ENCODE measurements around the gene DISC1.

The DISC1 gene

GRCh38 chr1:231972111-231972445 lies 345.5 kb downstream of the DISC1 start:
- no peak for DNase-seq

GRCh38 chr1:231973830-231974229 lies 347.2 kb downstream of the DISC1 start:
- no peak for DNase-seq

- no peak for DNase-seq
Observed at GRCh38 chr1:231976231-231976630, 349.6 kb downstream of the DISC1 start.

- DNase-seq: no peak
Observed at GRCh38 chr1:231981675-231982074, 355.1 kb downstream of the DISC1 start.

- no peak for DNase-seq
Observed at GRCh38 chr1:231982871-231983587, 356.4 kb downstream of the DISC1 start.

GRCh38 chr1:231983588-231984193 lies 357.1 kb downstream of the DISC1 start:
- no peak for DNase-seq

GRCh38 chr1:231985296-231986023 lies 358.9 kb downstream of the DISC1 start:
- no peak for DNase-seq

- DNase-seq: no peak
Observed at GRCh38 chr1:231986631-231987336, 360.2 kb downstream of the DISC1 start.

GRCh38 chr1:231990388-231990787 lies 363.8 kb downstream of the DISC1 start:
- no peak for DNase-seq

GRCh38 chr1:231991231-231991630 lies 364.6 kb downstream of the DISC1 start:
- DNase-seq: no peak

GRCh38 chr1:231993968-231994455 lies 367.4 kb downstream of the DISC1 start:
- DNase-seq: no peak

- DNase-seq: no peak
Observed at GRCh38 chr1:231998791-231999190, 372.2 kb downstream of the DISC1 start.

- DNase-seq: no peak
Observed at GRCh38 chr1:232005300-232005699, 378.7 kb downstream of the DISC1 start.

- no peak for DNase-seq
Observed at GRCh38 chr1:232009741-232010140, 383.2 kb downstream of the DISC1 start.

- peak; percentile 21 for DNase-seq
Observed at GRCh38 chr1:232011961-232012360, 385.4 kb downstream of the DISC1 start.

GRCh38 chr1:232012773-232013386 lies 386.3 kb downstream of the DISC1 start:
- DNase-seq: peak; percentile 30

- DNase-seq: no peak
Observed at GRCh38 chr1:232014941-232015340, 388.4 kb downstream of the DISC1 start.

GRCh38 chr1:232016616-232017015 lies 390.0 kb downstream of the DISC1 start:
- DNase-seq: peak; percentile 18

- no peak for DNase-seq
Observed at GRCh38 chr1:232017057-232017456, 390.5 kb downstream of the DISC1 start.

- DNase-seq: no peak
Observed at GRCh38 chr1:232017759-232018158, 391.2 kb downstream of the DISC1 start.

GRCh38 chr1:232018231-232019025 lies 391.8 kb downstream of the DISC1 start:
- no peak for DNase-seq

GRCh38 chr1:232019026-232019340 lies 392.4 kb downstream of the DISC1 start:
- DNase-seq: no peak
